NCI-H1417 treated with DMSO at 0.1 percent for 48 hours (cell line): Measurements from ENCODE around the gene CTRB2.

Source experiments
- DNase-seq: peaks from one replicate; lab custom pipeline; 2025; lab: John Stamatoyannopoulos, UW

The CTRB2 gene

DNA sequence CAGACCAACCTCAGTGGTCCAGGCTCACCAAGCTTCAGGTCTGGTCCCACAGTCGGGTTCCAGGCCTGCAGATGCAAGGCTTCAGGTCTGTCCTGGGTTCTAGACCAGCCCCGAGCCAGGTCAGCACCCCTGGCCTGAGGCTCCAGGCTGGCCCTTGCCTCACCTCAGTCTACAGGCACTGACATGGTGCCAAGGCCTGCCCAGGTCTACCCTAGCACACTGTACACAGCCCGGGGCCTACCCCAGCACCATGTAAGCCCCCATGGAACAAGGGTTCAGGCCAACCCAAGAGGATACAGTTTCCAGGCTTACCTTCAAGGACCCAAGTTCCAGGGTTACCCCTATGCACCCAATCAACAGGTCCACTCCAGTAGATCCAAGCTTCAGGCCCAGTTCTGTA, 31.9 kb downstream of the CTRB2 start:
- DNase-seq: no peak

DNA sequence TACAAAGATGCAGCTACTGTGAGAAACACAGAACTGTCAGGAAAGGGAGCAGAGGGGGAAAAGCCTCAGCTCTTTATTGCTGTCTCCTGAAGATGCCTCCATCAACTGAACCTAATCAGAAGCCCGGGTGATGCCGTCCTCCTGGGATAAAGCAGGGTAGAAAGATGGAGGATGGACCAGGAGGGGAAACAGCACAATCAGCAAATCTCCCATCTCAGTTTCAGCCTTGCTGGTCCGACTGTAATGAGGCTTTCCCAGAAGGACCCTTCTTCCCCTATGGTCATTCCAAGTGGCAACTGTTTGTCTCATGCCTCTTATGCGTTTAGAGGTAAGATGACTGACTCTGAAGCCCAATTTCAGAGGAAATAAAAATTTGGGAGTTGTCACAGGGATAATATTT, 34.4 kb downstream of the CTRB2 start:
- no peak for DNase-seq

DNA sequence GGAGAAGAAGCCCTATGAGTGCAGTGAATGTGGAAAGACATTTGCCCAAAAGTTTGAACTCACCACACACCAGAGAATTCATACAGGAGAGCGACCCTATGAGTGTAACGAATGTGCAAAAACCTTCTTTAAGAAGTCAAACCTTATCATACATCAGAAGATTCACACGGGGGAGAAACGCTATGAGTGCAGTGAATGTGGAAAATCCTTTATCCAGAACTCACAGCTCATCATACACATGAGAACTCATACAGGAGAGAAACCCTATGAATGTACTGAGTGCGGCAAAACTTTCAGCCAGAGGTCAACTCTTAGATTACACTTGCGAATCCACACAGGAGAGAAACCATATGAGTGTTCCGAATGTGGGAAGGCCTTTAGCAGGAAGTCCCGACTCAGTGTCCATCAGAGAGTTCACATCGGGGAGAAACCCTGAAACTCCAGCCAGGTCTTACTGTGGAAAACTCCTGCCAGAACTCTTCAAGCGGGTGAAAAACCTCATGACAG, 37.0 kb downstream of the CTRB2 start:
- no peak for DNase-seq

DNA sequence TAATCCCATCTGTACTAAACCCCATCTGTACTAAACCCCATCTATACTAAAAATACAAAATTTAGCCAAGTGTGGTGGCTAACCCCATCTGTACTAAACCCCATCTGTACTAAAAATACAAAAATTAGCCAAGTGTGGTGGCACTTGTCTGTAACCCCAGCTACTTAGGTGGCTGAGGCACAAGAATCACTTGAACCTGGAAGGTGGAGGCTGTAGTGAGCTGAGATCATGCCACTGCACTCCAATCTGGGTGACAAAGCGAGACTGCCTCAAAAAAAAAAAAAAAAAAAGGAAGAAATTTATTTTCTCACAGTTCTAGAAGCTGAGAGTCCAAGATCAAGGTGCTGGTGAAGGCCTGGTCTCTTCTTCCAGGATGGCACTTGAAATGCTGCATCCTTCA, 46.6 kb downstream of the CTRB2 start:
- no peak for DNase-seq
